ENCODE results near the gene RNF213. TPM values are rescaled to one million over a fixed set of nuclear protein-coding genes. Genes with fewer than 3 reads are reported as not detected.

The RNF213 gene
- polyA plus RNA-seq, 1 of the 3 experiments (the other 2 are of a cell fraction), result 57.5 TPM

DNA sequence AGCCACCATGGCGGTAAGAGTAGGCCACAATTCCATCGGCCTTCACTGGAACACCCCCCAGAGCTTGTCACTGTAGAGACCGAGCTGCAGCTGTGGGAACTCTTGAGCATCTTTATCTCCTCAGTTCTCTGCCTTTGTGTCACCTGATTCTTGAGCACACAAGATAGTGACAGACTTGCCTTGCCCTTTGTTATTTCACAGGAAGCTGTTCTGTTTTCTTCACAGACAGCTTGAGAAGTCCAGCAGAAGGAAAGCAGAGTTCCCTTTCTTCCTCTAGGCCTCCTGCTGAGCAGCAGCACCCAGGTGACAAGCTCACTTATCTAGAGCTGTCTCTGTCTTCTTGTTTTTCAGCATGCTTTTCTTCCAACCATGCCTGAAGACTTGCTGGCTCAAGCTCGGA, 115.9 kb downstream of the RNF213 start:
- no peaks in the 10 kb centered on the region for H3K4me1 ChIP-seq (ENCODE audit: control insufficient read depth in 1 of 2, insufficient read depth in 2 of 2, low read depth in 1 of 2, low read length in 1 of 2)
- no peaks in the 10 kb centered on the region for H3F3A ChIP-seq (replicated peaks; ENCODE audit: insufficient read depth)
- no peaks in the 10 kb centered on the region for H3K9me3 ChIP-seq
- no peak overlapping the region; a peak in 1 of 4 replicates for H3K27ac ChIP-seq (ENCODE audit: low read depth in 2 of 2, low read length in 1 of 2)
- no peak overlapping the region for H3K4me2 ChIP-seq
- WGBS (ENCODE audit: low lambda C conversion rate), result 98% methylated on average over 4 of the region's 4 CpGs
- H2AFZ ChIP-seq (ENCODE audit: low read depth), result no peak overlapping the region
- H3K9ac ChIP-seq, result no peak overlapping the region
- CTCF ChIA-PET, result interaction anchor here (0.8 to 1.8 kb wide), 4 partner anchors 11 to 181 kb away, joined by 3 to 6 read pairs (median 3); no protein-coding TSS in a partner anchor
- no peak overlapping the region for H3K4me3 ChIP-seq (ENCODE audit: low read depth in 2 of 2, low read length in 1 of 2)
- no peak for TF ChIP-seq TCF12 (IDR thresholded peaks at IDR 0.05)
- no peak for TF ChIP-seq NRF1 (IDR thresholded peaks at IDR 0.05; ENCODE audit: low read depth, low read length)
- TF ChIP-seq, protein P1, sequence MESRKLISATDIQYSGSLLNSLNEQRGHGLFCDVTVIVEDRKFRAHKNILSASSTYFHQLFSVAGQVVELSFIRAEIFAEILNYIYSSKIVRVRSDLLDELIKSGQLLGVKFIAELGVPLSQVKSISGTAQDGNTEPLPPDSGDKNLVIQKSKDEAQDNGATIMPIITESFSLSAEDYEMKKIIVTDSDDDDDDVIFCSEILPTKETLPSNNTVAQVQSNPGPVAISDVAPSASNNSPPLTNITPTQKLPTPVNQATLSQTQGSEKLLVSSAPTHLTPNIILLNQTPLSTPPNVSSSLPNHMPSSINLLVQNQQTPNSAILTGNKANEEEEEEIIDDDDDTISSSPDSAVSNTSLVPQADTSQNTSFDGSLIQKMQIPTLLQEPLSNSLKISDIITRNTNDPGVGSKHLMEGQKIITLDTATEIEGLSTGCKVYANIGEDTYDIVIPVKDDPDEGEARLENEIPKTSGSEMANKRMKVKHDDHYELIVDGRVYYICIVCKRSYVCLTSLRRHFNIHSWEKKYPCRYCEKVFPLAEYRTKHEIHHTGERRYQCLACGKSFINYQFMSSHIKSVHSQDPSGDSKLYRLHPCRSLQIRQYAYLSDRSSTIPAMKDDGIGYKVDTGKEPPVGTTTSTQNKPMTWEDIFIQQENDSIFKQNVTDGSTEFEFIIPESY (IDR thresholded peaks at IDR 0.05; ENCODE audit: borderline replicate concordance, low read depth), result no peak
- no peak for TF ChIP-seq EP300 (IDR thresholded peaks at IDR 0.05; ENCODE audit: borderline replicate concordance in 1 of 2, low read depth in 1 of 2, low read length in 1 of 2)
- TF ChIP-seq RXRA (IDR thresholded peaks at IDR 0.05; ENCODE audit: borderline replicate concordance, low read depth), result no peak
- no peak for TF ChIP-seq MEF2A (IDR thresholded peaks at IDR 0.05; ENCODE audit: borderline replicate concordance, low read depth)
- no peak for TF ChIP-seq NFIC (IDR thresholded peaks at IDR 0.05; ENCODE audit: borderline replicate concordance)
- no peak for TF ChIP-seq GABPA (IDR thresholded peaks at IDR 0.05; ENCODE audit: low read depth)
- no peak for TF ChIP-seq FOSL2 (IDR thresholded peaks at IDR 0.05; ENCODE audit: borderline replicate concordance, low read depth)
- no peak for TF ChIP-seq SMC3 (IDR thresholded peaks at IDR 0.05; ENCODE audit: low read depth, low read length)
- no peak for TF ChIP-seq TEAD4 (IDR thresholded peaks at IDR 0.05; ENCODE audit: borderline replicate concordance, insufficient read depth)
- no peaks in the 10 kb centered on the region for H4K20me1 ChIP-seq (ENCODE audit: insufficient read depth)
- H3K9me2 ChIP-seq, result no peaks in the 10 kb centered on the region
- DNase-seq, result no peak
- POLR2A ChIA-PET, result no interaction called here
- no peaks in the 10 kb centered on the region for H3K79me2 ChIP-seq (ENCODE audit: insufficient read depth)
- H3K27me3 ChIP-seq (ENCODE audit: insufficient read depth), result no peaks in the 10 kb centered on the region
- H3K36me3 ChIP-seq (replicated peaks in 1 of 2; ENCODE audit: control insufficient read depth in 1 of 2, insufficient read depth in 2 of 2, low read length in 1 of 2), result peaks cover 70 to 88% of the 10 kb centered on the region in 2 experiments

DNA sequence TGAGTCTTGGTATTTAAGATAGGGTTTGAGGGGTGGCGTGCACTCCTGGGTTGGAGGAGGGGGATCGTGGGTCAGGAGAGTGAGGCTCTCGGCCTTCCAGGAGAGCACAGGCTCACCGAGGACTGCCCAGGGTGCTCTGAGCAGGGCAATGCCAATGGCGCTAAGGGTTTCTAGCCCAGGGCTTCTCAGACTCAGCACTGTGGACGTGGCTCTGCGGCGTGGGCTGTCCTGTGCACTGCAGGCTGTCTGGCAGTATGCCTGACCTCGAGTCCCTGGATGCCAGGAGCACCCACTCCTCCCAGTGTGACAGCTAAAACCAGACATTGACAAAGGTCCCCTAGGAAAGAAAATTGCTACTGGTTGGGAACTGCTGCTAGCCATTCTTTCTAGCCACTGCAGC, 117.1 kb downstream of the RNF213 start:
- no peaks in the 10 kb centered on the region for H3K9me3 ChIP-seq
- POLR2A ChIA-PET, result no interaction called here
- no peak overlapping the region for H3K4me2 ChIP-seq
- peaks cover 76 to 88% of the 10 kb centered on the region in 2 experiments for H3K36me3 ChIP-seq (replicated peaks in 1 of 2; ENCODE audit: control insufficient read depth in 1 of 2, insufficient read depth in 2 of 2, low read length in 1 of 2)
- no peak overlapping the region for H3K27ac ChIP-seq (ENCODE audit: low read depth in 2 of 2, low read length in 1 of 2)
- no peak overlapping the region for H3K4me3 ChIP-seq (ENCODE audit: low read depth in 2 of 2, low read length in 1 of 2)
- 90% methylated on average over 9 of the region's 9 CpGs for WGBS (ENCODE audit: low lambda C conversion rate)
- H3K9me2 ChIP-seq, result no peaks in the 10 kb centered on the region
- H3K79me2 ChIP-seq (ENCODE audit: insufficient read depth), result no peaks in the 10 kb centered on the region
- no peaks in the 10 kb centered on the region for H3K27me3 ChIP-seq (ENCODE audit: insufficient read depth)
- H3K4me1 ChIP-seq (ENCODE audit: control insufficient read depth in 1 of 2, insufficient read depth in 2 of 2, low read depth in 1 of 2, low read length in 1 of 2), result peaks cover 0 to 3% of the 10 kb centered on the region in 2 experiments; a peak in 2 of 4 replicates
- no peak overlapping the region for H2AFZ ChIP-seq (ENCODE audit: low read depth)
- peaks cover 7% of the 10 kb centered on the region for H3F3A ChIP-seq (replicated peaks; ENCODE audit: insufficient read depth)
- no peak overlapping the region for H3K9ac ChIP-seq
- DNase-seq, result no peak
- H4K20me1 ChIP-seq (ENCODE audit: insufficient read depth), result no peaks in the 10 kb centered on the region
- CTCF ChIA-PET, result interaction anchor here (0.8 to 2.2 kb wide), 4 partner anchors 9 to 295 kb away, joined by 3 to 8 read pairs (median 3); partner anchors contain the start of gene GAA
- TF ChIP-seq TEAD4 (IDR thresholded peaks at IDR 0.05; ENCODE audit: borderline replicate concordance, insufficient read depth), result no peak
- no peak for TF ChIP-seq GABPA (IDR thresholded peaks at IDR 0.05; ENCODE audit: low read depth)
- no peak for TF ChIP-seq MXI1 (IDR thresholded peaks at IDR 0.05; ENCODE audit: low read depth, low read length)
- no peak for TF ChIP-seq SIN3A (IDR thresholded peaks at IDR 0.05; ENCODE audit: borderline replicate concordance, low read depth, low read length)
- TF ChIP-seq USF1 (IDR thresholded peaks at IDR 0.05; ENCODE audit: borderline replicate concordance, low read depth), result no peak
- no peak for TF ChIP-seq USF2 (IDR thresholded peaks at IDR 0.05; ENCODE audit: borderline replicate concordance, low read depth, low read length)
- no peak for TF ChIP-seq IRF3 (IDR thresholded peaks at IDR 0.05; ENCODE audit: low read depth, low read length)
- TF ChIP-seq ELF1 (IDR thresholded peaks at IDR 0.05), result no peak
- TF ChIP-seq NFIC (IDR thresholded peaks at IDR 0.05; ENCODE audit: borderline replicate concordance), result no peak
- no peak for TF ChIP-seq NRF1 (IDR thresholded peaks at IDR 0.05; ENCODE audit: low read depth, low read length)
- TF ChIP-seq REST (IDR thresholded peaks at IDR 0.05; ENCODE audit: low read depth, low read length), result no peak
- TF ChIP-seq RAD21 (IDR thresholded peaks at IDR 0.05; ENCODE audit: low read length), result no peak

Data from SK-N-SH (cell line).